Breast epithelium (tissue), 4 donors: ENCODE measurements around the gene UBXN11. TPM values are rescaled to one million over a fixed set of nuclear protein-coding genes. Genes with fewer than 3 reads are reported as not detected.
A peak's percentile ranks its signal among the peaks of the same experiment; 100 is the strongest.

Source experiments
- DNase-seq, 2 donors: peaks; one replicate each; pipeline ENCODE4 v3.0.0-alpha.2; 2019; ENCODE audit warnings: low spot score in 2 of 2
- H3K27ac ChIP-seq, 2 donors: fragments of 200-600 bp; sonication (generic) in 1 of 2; one replicate each; pipeline ENCODE4 v1.5.1; 2016 to 2019; ENCODE audit warnings: mild to moderate bottlenecking in 1 of 2
- H3K27me3 ChIP-seq, 2 donors: fragments of 200-600 bp; sonication (generic) in 1 of 2; one replicate each; pipeline versions ENCODE4 v1.5.1 to v1.6.0; 2017 to 2019; ENCODE audit warnings: control low read depth in 1 of 2, mild to moderate bottlenecking in 1 of 2
- H3K36me3 ChIP-seq: fragments of 200-600 bp; one replicate; pipeline ENCODE4 v1.5.1; 2019
- H3K4me1 ChIP-seq, 2 donors: fragments of 200-600 bp; sonication (generic); one replicate each; pipeline ENCODE4 v1.5.1; 2016 to 2019; ENCODE audit warnings: control low read depth in 1 of 2
- H3K4me3 ChIP-seq, 3 donors: fragments of 200-600 bp; sonication (generic); 1 replicate in 2 of 3; 2 replicates in 1 of 3; pipeline ENCODE4 v1.5.1; 2016 to 2019; ENCODE audit warnings: mild to moderate bottlenecking in 3 of 3, moderate library complexity in 2 of 3
- H3K9me3 ChIP-seq, 2 donors: fragments of 200-600 bp; sonication (generic) in 1 of 2; one replicate each; pipeline ENCODE4 v1.5.1; 2016 to 2019; ENCODE audit warnings: control low read depth in 1 of 2
- POLR2A ChIP-seq: fragments of 450-650 bp; IDR thresholded peaks from one replicate; pipeline ENCODE4 v1.6.1; 2016; ENCODE audit warnings: antibody characterized with exemption, mild to moderate bottlenecking, moderate library complexity
- POLR2AphosphoS5 ChIP-seq, 3 donors: sonication (generic); formaldehyde crosslinking; IDR thresholded peaks; one replicate each; pipeline ENCODE4 v1.6.1; 2017; ENCODE audit warnings: antibody characterized with exemption in 3 of 3
- intact Hi-C: fragments of 100-400 bp; cut with DNase I; formaldehyde crosslinking; loops from one replicate; pipeline ENCODE4 v1.15.1; 2023; ENCODE audit warnings: low total_unique reads
- total RNA-seq, 3 donors: library from RNA; depleted of rRNA; stranded (reverse); fragments of >200 nt; gene quantifications; one replicate each; pipeline ENCODE4 v1.1.0, GENCODE V29; 2016
- TF ChIP-seq, protein P1 (sequence below), 3 donors: fragments of 450-650 bp; IDR thresholded peaks; one replicate each; pipeline ENCODE4 v1.5.1; 2016 to 2017; ENCODE audit warnings: antibody characterized with exemption in 3 of 3, mild to moderate bottlenecking in 3 of 3, moderate library complexity in 3 of 3

Gene UBXN11
- total RNA-seq, 3 donors from 2014 or later = 15.0 to 25.5 (median 24.9) TPM

DNA sequence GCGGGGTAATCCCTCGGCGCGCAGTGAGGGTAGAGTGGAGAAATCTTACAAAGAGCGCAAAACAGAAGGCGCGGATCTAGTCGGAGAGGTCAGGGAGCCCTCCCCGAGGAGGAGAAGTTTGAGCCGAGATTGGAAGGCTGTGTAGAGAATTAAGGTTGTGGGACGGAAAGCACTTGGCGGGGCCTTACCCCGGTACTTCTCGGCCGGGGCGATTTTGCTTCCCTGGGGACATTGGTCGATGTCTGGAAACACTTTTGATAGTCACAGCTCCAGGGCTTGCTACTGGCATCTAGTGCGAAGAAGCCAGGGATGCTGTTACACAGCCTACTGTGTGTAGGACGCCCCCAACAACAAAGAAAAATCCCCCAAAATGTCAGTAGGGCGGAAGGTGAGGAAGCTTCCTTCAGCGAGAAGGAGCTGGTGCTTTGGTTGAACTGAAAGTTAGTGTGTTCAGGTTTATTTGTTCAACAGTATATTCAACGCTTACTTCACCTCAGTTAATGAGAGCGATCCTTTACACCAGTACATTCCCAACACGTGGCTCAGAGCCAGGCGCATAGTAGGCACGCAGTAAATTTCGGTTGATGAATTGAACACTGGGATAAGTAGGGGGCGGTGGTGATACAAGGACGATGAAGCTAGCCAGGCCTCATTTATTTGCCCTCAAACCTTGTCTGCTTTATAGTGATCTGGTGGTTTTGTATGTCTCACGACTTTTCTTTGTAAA, 71.6 kb downstream of the UBXN11 start:
- Histone ChIP-seq H3K27me3 (no peaks in the 10 kb centered on the region), H3K27ac (peak overlapping the region; percentile 82 to 87), H3K4me1 (no peaks in the 10 kb centered on the region), H3K4me3 (peak overlapping the region; percentile 64 to 80 (median 78)), H3K36me3 (no peaks in the 10 kb centered on the region), H3K9me3 (no peaks in the 10 kb centered on the region)
- intact Hi-C loops = loop anchor here (10.0 kb wide), 1 partner anchor 70 kb away; the partner anchor contains the start of genes C1orf232 and ZNF593
- no peak for DNase-seq
- no peak for TF ChIP-seq POLR2A
- TF ChIP-seq POLR2AphosphoS5 (IDR thresholded peaks at IDR 0.05) = no peak
- TF ChIP-seq, protein P1, sequence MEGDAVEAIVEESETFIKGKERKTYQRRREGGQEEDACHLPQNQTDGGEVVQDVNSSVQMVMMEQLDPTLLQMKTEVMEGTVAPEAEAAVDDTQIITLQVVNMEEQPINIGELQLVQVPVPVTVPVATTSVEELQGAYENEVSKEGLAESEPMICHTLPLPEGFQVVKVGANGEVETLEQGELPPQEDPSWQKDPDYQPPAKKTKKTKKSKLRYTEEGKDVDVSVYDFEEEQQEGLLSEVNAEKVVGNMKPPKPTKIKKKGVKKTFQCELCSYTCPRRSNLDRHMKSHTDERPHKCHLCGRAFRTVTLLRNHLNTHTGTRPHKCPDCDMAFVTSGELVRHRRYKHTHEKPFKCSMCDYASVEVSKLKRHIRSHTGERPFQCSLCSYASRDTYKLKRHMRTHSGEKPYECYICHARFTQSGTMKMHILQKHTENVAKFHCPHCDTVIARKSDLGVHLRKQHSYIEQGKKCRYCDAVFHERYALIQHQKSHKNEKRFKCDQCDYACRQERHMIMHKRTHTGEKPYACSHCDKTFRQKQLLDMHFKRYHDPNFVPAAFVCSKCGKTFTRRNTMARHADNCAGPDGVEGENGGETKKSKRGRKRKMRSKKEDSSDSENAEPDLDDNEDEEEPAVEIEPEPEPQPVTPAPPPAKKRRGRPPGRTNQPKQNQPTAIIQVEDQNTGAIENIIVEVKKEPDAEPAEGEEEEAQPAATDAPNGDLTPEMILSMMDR (IDR thresholded peaks at IDR 0.05) = no peak

DNA sequence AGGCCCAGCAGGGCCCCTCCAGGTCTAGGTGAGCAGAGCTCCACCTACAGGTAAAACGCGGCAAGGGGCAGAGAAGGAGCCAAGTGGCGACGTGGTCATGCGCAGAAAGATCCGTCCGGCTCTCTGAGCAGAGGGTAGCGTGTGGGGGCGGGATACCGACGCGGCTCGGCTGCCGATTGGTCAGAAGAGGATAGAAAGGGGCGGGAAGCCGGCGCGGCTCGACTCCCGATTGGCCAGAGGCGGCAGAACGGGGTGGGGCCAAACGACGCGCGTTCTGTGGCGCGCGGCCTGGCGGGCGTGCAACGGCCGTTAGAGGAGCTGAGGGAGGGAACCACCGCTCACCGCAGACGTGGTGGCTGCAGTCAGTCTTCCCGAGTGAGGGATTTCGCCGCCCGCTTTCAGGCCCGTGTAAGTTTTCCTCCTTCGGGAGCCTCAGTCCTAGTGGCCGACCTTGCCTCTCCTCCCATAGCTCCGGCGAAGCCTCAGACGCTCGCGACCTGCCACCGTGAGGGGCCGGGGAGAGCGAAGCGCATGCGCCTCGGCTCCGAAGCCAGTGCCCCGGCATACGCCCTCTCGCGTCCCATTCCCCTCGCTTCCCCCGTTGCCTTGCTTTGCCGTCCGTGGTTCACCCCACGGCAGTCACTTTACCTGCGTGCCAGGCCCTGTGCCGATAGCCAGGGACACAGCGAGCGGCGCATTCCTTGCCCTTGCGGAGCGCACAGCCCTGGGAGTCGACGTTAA, 72.4 kb downstream of the UBXN11 start, which contains the start of gene CEP85:
TSS of gene CEP85 (plus strand) at position 298 of the 741 bp plus-strand sequence. CDS start 5,584 bp downstream, outside the sequence.
- no peaks in the 10 kb centered on the region for H3K9me3 ChIP-seq
- peak; percentile 97 to 99 for DNase-seq
- H3K4me1 ChIP-seq = no peaks in the 10 kb centered on the region
- no peaks in the 10 kb centered on the region for H3K36me3 ChIP-seq
- peak within 1 kb of the TSS; percentile 64 to 80 (median 78) for H3K4me3 ChIP-seq
- TF ChIP-seq POLR2A (no peak), POLR2AphosphoS5 (IDR thresholded peaks at IDR 0.05) (peak in 2 of 3 donors; percentile 11 to 57)
- TF ChIP-seq, protein P1 (IDR thresholded peaks at IDR 0.05) = peak; percentile 58 to 88 (median 78)
- intact Hi-C loops = loop anchor here (10.0 kb wide), 1 partner anchor 69 kb away; the partner anchor contains the start of genes C1orf232 and ZNF593
- H3K27me3 ChIP-seq = no peaks in the 10 kb centered on the region
- H3K27ac ChIP-seq = peak within 1 kb of the TSS; percentile 82 to 87

Other genes with a start within 250 kb of the UBXN11 start
- 1 to 10 TPM in 2 of 3 donors, not detected in 1; 2.2 to 4.0 TPM for gene TRIM63, start 239.0 kb downstream of the UBXN11 start, total RNA-seq
- gene PDIK1L, start 194.8 kb downstream of the UBXN11 start, total RNA-seq = 10 to 100 TPM in 1 of 3 donors, 1 to 10 TPM in 2; 9.2 to 17.3 (median 9.3) TPM
- 1 to 10 TPM; 3.4 to 9.1 (median 6.2) TPM for gene FAM110D, start 147.6 kb downstream of the UBXN11 start, total RNA-seq
- gene C1orf232, start 137.7 kb downstream of the UBXN11 start, total RNA-seq = not detected
- gene ZNF593, start 136.7 kb downstream of the UBXN11 start, total RNA-seq = 10 to 100 TPM; 26.4 to 39.7 (median 31.9) TPM
- not detected for gene ZNF593OS, start 134.8 kb downstream of the UBXN11 start, total RNA-seq
- 10 to 100 TPM in 2 of 3 donors, 1 to 10 TPM in 1; 2.2 to 28.2 (median 22.3) TPM for gene CNKSR1, start 129.1 kb downstream of the UBXN11 start, total RNA-seq
- not detected for gene CATSPER4, start 116.0 kb downstream of the UBXN11 start, total RNA-seq
- gene CEP85, start 72.4 kb downstream of the UBXN11 start, total RNA-seq = 10 to 100 TPM in 1 of 3 donors, 1 to 10 TPM in 2; 4.8 to 11.7 (median 7.5) TPM
- 10 to 100 TPM; 27.5 to 55.7 (median 50.1) TPM for gene SH3BGRL3, start 26.6 kb downstream of the UBXN11 start, total RNA-seq
- gene CD52, start 11.3 kb upstream of the UBXN11 start, total RNA-seq = 10 to 100 TPM in 2 of 3 donors, 1 to 10 TPM in 1; 8.3 to 12.8 (median 12.3) TPM
- gene CRYBG2, start 47.5 kb upstream of the UBXN11 start, total RNA-seq = under 1 TPM in 1 of 3 donors, not detected in 2; 0.66 TPM
- under 1 TPM in 2 of 3 donors, not detected in 1; 0.48 to 0.59 TPM for gene ZNF683, start 66.1 kb upstream of the UBXN11 start, total RNA-seq
- gene LIN28A, start 104.2 kb upstream of the UBXN11 start, total RNA-seq = not detected
- 10 to 100 TPM; 37.0 to 85.9 (median 42.9) TPM for gene DHDDS, start 125.7 kb upstream of the UBXN11 start, total RNA-seq
- 100 to 1,000 TPM; 192 to 261 (median 204) TPM for gene HMGN2, start 165.8 kb upstream of the UBXN11 start, total RNA-seq
- 10 to 100 TPM; 12.5 to 43.0 (median 30.8) TPM for gene RPS6KA1, start 223.1 kb upstream of the UBXN11 start, total RNA-seq